Activated CD4-positive, alpha-beta T cell treated with anti-CD3 and anti-CD28 coated beads, Interleukin-2, amount 10 ng/mL, durations not matched to agents 24 days and 14 days (primary cell): Measurements from ENCODE around the gene AMFR. TPM values are rescaled to one million over a fixed set of nuclear protein-coding genes. Genes with fewer than 3 reads are reported as not detected.

ENCODE experiments used
- DNase-seq: peaks from one replicate; pipeline ENCODE4 v3.0.0; 2022
- H3K27ac Mint-ChIP-seq: one replicate; pipeline ENCODE4 v1.8.0; 2022; ENCODE audit warnings: mild to moderate bottlenecking, mixed read lengths
- H3K27me3 Mint-ChIP-seq: one replicate; pipeline ENCODE4 v1.8.0; 2022; ENCODE audit warnings: mixed read lengths
- H3K36me3 Mint-ChIP-seq: one replicate; pipeline ENCODE4 v1.8.0; 2022; ENCODE audit warnings: low read depth, mild to moderate bottlenecking, mixed read lengths
- H3K4me1 Mint-ChIP-seq: one replicate; pipeline ENCODE4 v1.8.0; 2021; ENCODE audit warnings: mixed read lengths
- H3K4me3 Mint-ChIP-seq: one replicate; pipeline ENCODE4 v1.8.0; 2022; ENCODE audit warnings: mild to moderate bottlenecking, moderate library complexity, mixed read lengths
- H3K9me3 Mint-ChIP-seq: one replicate; pipeline ENCODE4 v1.8.0; 2021; ENCODE audit warnings: mixed read lengths
- intact Hi-C: fragments of 100-400 bp; cut with micrococcal nuclease; formaldehyde crosslinking; loops from one replicate; pipeline ENCODE4 v1.15.1; 2023
- total RNA-seq: library from RNA; stranded (reverse); gene quantifications from 2 replicates; pipeline ENCODE4 v1.2.3, GENCODE V29; 2022

The AMFR gene
- total RNA-seq, 1 donor from 2014 or later, result 50.6 TPM

DNA sequence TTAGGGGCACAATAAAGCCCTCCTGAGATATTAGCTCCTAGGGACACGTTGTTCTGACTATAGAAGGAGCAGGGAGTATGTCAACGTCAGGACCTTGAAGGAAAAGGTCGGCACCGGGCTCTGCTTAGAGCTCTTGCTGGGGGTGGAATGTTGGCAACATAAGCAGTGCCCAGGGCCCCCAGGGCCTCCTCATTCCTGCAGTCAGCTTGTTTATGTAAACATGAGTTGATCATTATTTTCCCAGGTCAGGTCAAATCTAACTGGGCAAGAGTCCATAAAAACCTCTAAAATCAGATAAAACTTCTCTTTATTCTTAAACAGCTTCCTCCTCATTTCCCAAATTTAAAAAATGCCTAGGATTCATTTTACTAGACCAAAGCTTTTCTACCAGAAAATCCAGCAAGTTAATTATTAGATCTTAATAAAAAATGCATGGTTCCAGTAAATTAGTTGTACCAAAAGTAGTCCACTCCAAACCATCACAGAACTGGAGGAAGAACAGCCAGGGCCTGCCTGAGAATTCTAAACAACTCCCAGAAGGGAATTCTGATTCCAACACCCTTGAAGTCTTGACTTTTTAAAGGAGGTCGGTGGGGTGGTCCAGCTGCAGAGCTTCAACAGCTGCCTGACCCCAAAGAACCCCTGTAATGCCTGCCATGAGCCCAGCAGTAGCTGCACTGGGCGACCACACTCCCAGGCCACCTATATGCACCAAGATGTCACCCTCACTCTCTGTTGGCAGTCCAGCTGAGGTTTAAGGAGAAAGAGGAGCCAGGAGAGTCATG lies 54.3 kb downstream of the AMFR start:
- Mint-ChIP-seq H3K4me1 (peaks cover 10% of the 10 kb centered on the region), H3K36me3 (peaks cover 29% of the 10 kb centered on the region), H3K27me3 (no peaks in the 10 kb centered on the region), H3K9me3 (no peaks in the 10 kb centered on the region), H3K4me3 (no peak overlapping the region), H3K27ac (no peak overlapping the region)
- no peak for DNase-seq
- intact Hi-C loops, result no loop called here

DNA sequence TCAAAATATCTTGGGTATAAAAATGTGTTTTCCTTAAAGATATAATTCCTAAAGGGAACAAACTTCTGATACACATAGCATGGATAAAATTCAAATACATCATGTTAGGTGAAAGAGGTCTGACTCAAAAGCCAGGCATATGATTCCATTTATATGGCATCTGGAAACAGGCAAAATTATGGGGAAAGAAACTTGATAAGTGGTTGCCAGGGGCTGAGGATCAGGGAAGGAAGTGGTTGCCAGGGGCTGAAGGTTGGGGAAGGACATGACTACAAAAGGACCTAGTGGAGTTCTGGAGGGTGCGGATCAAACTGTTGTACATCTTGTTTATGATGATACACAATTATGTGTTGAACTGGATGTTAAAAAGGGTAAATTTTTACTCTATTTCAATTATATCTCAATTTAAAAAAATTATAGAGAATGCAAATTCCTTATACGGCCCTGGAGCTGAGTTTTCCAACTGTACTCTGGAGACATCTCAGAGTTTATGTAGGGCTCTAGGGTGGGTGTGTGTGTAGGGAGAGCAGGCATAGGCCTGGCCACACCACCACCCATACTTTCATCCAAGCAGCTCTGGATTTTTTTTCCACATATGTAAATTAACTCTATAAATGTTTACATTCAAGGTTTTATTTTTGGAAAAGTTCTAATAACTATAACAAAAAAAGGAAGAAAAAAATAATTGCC lies 55.0 kb downstream of the AMFR start:
- intact Hi-C loops, result no loop called here
- H3K4me3 Mint-ChIP-seq, result no peak overlapping the region
- H3K27me3 Mint-ChIP-seq, result no peaks in the 10 kb centered on the region
- no peak overlapping the region for H3K27ac Mint-ChIP-seq
- H3K36me3 Mint-ChIP-seq, result peaks cover 29% of the 10 kb centered on the region
- H3K4me1 Mint-ChIP-seq, result peaks cover 10% of the 10 kb centered on the region
- H3K9me3 Mint-ChIP-seq, result no peaks in the 10 kb centered on the region
- no peak for DNase-seq

DNA sequence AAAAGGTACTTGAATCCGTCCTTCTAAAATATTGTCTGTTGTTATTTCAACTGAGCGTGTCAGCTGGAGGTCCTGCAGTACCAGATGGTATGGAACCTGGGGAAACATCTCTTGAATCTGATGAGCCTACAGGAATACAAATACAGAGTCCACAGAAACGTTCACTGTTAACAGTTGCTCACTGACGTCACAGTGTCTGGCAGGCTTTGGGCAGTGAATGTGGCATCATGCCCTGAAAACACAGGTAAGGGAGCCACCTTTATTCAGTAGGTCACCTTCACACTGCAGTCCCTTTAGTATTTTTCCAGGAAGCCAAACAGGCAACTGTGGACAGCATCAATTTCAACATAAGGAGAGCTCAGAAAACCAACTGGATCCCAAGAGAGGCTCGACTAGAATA lies 56.1 kb downstream of the AMFR start:
- peaks cover 28% of the 10 kb centered on the region for H3K36me3 Mint-ChIP-seq
- no peak overlapping the region for H3K4me3 Mint-ChIP-seq
- peaks cover 10% of the 10 kb centered on the region for H3K4me1 Mint-ChIP-seq
- H3K9me3 Mint-ChIP-seq, result no peaks in the 10 kb centered on the region
- DNase-seq, result no peak
- no peaks in the 10 kb centered on the region for H3K27me3 Mint-ChIP-seq
- intact Hi-C loops, result no loop called here
- no peak overlapping the region for H3K27ac Mint-ChIP-seq

DNA sequence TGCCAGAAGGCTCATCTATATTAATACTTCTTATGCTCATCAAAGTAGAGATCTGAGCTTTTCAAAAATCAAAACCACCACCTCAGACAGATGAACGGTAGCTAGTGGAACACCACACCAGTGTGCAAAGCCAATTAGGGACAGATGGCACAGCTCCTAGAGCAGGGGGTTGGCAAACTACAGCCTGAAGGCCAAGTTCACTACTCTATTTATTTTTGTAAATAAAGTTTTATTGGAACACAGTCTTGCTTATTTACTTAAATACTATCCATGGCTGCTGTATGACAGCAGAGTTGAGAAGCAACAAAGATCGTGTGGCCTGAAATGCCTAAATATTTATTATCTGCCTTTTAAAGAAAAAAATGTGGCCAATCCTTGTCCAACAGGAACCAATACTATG lies 56.8 kb downstream of the AMFR start:
- intact Hi-C loops, result no loop called here
- Mint-ChIP-seq H3K27ac (no peak overlapping the region), H3K4me3 (no peak overlapping the region), H3K9me3 (no peaks in the 10 kb centered on the region), H3K36me3 (peaks cover 30% of the 10 kb centered on the region), H3K27me3 (no peaks in the 10 kb centered on the region), H3K4me1 (peaks cover 10% of the 10 kb centered on the region)
- no peak for DNase-seq

DNA sequence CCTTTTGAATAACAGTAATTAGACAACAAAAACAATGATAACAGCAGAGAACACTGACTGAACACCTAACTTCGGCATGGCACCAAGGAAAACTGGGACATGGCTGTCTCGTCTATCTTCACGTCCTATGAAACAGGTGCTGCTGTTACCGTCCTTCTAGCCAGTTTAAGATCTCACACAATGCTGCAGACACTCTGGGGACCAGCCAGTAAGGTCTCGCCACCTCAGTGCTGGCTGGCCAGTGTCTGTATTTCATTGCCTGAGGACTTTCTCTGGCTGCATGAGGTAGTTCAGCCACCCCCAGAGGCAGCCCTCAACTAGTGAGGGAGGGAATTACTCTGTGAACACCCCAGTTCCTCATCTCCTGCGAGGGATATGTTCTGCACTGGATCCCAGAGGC lies 57.6 kb downstream of the AMFR start:
- Mint-ChIP-seq H3K4me3 (no peak overlapping the region), H3K36me3 (peaks cover 33% of the 10 kb centered on the region), H3K9me3 (no peaks in the 10 kb centered on the region), H3K4me1 (peaks cover 10% of the 10 kb centered on the region), H3K27me3 (no peaks in the 10 kb centered on the region), H3K27ac (no peak overlapping the region)
- intact Hi-C loops, result no loop called here
- no peak for DNase-seq

DNA sequence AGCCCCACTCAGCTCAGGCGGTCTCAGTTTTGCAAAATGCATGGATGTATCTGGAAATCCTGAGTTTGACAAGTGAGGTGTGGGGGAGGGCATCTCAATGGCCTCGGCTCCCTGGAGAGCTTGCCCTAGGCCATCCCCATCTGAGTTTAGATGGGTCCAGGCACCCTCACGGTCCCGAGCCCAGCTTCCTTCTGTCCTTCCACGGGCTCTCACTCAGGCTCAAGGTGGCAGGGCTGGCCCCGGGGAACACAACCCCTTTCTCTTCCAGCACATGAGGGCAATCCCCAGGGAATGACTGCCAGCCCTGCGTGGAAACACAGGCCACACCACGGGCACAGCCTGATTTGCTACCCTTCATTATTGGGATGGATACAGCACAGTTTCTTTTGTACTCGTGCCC lies 58.4 kb downstream of the AMFR start:
- no peak for DNase-seq
- Mint-ChIP-seq H3K9me3 (no peaks in the 10 kb centered on the region), H3K27me3 (no peaks in the 10 kb centered on the region), H3K27ac (no peak overlapping the region), H3K4me3 (no peak overlapping the region), H3K36me3 (peaks cover 34% of the 10 kb centered on the region), H3K4me1 (peaks cover 1% of the 10 kb centered on the region)
- intact Hi-C loops, result no loop called here

DNA sequence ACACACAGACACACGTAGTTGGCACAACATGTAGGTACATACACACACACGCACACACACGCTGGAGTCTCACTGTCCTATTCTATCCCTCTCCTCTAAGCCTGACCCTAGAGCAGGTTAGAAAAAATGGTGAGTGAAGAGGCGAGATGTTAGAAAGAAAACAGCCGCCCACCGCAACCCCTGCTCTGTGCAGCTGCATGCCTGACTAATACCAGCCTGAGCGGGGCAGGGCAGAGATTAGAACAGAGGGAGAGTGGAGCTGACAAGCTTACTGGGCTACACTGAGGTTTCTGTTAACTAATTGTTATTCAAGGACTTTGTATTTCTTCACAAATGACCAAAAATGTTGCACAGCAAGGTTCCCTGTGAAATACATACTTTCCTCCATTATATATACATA lies 59.8 kb downstream of the AMFR start:
- no peak overlapping the region for H3K27ac Mint-ChIP-seq
- no peaks in the 10 kb centered on the region for H3K9me3 Mint-ChIP-seq
- no peak overlapping the region for H3K4me3 Mint-ChIP-seq
- peaks cover 34% of the 10 kb centered on the region for H3K36me3 Mint-ChIP-seq
- DNase-seq, result no peak
- no peaks in the 10 kb centered on the region for H3K4me1 Mint-ChIP-seq
- intact Hi-C loops, result no loop called here
- H3K27me3 Mint-ChIP-seq, result no peaks in the 10 kb centered on the region

DNA sequence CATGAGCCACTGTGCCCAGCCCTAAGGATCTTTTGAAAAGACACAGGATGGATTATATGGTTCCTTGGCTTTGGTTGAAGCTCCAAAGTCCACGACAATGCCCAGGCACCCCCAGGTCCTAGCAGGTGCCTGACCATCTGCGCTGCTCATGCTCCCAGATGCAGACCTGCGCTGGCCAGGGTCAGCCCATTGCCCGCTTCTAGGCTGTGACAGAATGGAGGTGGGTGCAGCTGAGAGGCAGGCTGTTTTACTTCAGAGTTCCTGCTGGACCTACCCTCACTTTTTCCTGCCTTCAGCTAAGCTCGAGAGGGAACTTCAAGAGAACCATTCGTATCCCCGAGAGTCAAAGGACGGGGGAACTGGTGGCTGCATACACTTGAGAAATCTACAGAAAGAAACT lies 60.5 kb downstream of the AMFR start:
- Mint-ChIP-seq H3K27me3 (no peaks in the 10 kb centered on the region), H3K36me3 (peaks cover 34% of the 10 kb centered on the region), H3K4me1 (peaks cover 2% of the 10 kb centered on the region), H3K27ac (no peak overlapping the region), H3K4me3 (no peak overlapping the region), H3K9me3 (no peaks in the 10 kb centered on the region)
- intact Hi-C loops, result no loop called here
- no peak for DNase-seq

DNA sequence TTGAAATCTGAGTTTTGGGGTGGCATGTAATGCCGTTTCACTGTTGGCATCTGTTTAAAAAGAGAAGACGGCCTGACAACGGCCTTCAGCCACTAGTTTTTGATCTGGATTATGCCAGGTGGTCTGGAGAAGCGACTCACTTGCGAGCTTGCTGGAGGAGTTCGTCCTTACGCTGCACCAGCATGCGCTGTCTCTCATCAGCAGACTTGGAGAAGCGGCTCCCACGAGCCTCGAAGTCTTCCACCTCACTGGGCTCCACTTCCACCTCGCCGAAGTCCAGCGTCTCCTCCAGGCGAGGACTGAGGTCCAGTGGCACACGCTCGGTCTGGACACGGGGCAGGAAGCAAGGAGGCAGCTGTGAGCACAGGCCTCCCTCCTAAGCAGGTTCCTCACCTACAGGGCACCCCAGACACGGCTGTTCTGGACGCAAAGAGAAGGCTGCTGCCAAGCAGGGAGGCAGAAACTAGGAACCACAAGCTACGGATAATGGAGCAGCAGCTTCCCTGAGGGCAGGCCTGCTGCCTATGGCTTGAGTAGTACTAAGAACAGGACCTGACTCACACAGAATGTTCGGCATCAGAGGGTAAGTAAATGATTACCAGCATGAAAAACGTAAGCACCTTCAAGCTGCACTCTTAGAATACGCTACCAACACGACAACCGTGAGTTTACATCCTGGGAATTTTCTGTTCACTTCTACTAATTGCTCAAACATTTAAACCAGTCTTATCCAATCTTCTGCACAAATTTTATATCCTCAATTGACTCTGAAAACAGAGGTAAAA lies 61.4 kb downstream of the AMFR start:
- no peaks in the 10 kb centered on the region for H3K27me3 Mint-ChIP-seq
- no peak for DNase-seq
- no peak overlapping the region for H3K4me3 Mint-ChIP-seq
- H3K4me1 Mint-ChIP-seq, result peaks cover 7% of the 10 kb centered on the region
- intact Hi-C loops, result no loop called here
- no peaks in the 10 kb centered on the region for H3K9me3 Mint-ChIP-seq
- peaks cover 34% of the 10 kb centered on the region for H3K36me3 Mint-ChIP-seq
- no peak overlapping the region for H3K27ac Mint-ChIP-seq

DNA sequence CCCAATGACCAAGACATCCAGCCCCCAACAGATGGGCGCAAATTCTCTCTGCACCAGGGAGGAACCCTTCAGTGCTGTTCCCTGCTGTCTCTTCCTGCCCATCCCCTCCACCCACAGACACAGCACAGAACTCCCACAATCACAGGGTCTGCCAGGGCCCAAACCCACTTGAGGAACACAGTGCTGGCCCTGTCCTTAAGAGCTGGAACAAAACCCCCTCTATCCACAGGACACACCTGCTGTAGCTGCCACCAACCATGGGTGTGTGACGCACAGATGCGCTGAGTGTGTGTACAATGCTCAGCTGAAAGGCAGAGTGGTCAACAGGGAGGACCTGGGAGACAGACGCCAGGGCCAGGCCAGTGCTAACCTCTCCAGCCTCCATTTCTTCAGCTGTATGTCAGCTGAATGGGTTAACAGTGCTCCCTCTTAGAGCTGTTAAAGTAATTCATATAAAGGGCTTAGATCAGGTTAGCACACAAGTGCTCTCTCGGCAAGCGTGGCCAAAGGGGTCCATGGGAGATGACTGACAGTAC lies 62.1 kb downstream of the AMFR start:
- intact Hi-C loops, result no loop called here
- no peaks in the 10 kb centered on the region for H3K9me3 Mint-ChIP-seq
- peaks cover 13% of the 10 kb centered on the region for H3K4me1 Mint-ChIP-seq
- H3K27me3 Mint-ChIP-seq, result no peaks in the 10 kb centered on the region
- no peak overlapping the region for H3K27ac Mint-ChIP-seq
- H3K4me3 Mint-ChIP-seq, result no peak overlapping the region
- peaks cover 29% of the 10 kb centered on the region for H3K36me3 Mint-ChIP-seq
- DNase-seq, result no peak

DNA sequence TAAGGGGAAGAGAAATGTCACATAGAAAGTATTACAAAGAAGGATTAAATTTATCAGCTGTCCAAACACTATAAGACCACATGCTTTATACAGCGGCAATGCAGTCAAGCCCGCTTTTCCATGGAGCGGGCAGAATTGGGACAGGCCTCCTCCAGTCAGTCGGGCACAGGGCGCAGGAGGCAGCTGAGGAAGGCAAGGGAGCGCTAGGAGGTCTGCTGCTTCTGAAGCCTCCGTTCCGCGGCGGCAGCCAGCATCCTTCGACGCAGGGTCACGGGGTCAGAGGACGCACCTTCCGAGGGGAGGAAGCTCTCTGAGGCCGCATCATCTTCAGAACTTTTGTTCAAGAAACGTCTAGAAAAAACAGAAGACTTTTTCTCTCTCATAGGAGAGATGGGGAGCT lies 62.6 kb downstream of the AMFR start:
- no peak for DNase-seq
- Mint-ChIP-seq H3K36me3 (peaks cover 27% of the 10 kb centered on the region), H3K27me3 (no peaks in the 10 kb centered on the region), H3K4me3 (no peak overlapping the region), H3K4me1 (peaks cover 13% of the 10 kb centered on the region), H3K9me3 (no peaks in the 10 kb centered on the region), H3K27ac (no peak overlapping the region)
- intact Hi-C loops, result no loop called here

DNA sequence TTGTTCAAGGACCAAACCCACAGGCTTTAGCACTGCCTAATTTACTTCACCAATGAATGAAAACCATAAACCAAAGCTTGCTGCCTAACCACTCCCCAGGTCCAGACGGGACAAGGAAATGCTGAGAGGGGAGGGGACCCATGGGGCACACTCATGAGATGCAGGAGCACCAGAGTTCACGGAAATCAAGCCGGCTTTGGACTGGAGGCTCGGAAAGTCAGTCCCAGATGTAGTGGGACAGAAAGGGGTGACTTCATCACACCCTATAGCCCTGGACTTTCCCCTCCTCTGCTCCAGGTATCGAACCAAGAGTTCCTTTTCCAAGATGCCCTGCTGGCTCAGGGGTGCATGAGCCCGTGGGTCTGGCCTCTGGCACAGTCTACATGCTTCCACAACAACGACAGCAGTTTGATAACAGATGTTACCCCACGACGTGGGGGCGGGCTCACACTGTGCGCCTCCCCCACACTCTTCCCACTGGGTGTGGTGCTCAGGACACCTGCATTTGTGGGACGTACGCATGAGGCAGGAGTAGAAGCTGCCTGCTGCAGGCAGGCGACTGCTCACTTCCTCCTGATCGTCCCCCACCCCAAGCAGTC lies 63.2 kb downstream of the AMFR start:
- H3K27ac Mint-ChIP-seq, result no peak overlapping the region
- peaks cover 17% of the 10 kb centered on the region for H3K4me1 Mint-ChIP-seq
- H3K4me3 Mint-ChIP-seq, result no peak overlapping the region
- no peaks in the 10 kb centered on the region for H3K9me3 Mint-ChIP-seq
- H3K36me3 Mint-ChIP-seq, result peaks cover 23% of the 10 kb centered on the region
- no peak for DNase-seq
- H3K27me3 Mint-ChIP-seq, result no peaks in the 10 kb centered on the region
- intact Hi-C loops, result no loop called here

DNA sequence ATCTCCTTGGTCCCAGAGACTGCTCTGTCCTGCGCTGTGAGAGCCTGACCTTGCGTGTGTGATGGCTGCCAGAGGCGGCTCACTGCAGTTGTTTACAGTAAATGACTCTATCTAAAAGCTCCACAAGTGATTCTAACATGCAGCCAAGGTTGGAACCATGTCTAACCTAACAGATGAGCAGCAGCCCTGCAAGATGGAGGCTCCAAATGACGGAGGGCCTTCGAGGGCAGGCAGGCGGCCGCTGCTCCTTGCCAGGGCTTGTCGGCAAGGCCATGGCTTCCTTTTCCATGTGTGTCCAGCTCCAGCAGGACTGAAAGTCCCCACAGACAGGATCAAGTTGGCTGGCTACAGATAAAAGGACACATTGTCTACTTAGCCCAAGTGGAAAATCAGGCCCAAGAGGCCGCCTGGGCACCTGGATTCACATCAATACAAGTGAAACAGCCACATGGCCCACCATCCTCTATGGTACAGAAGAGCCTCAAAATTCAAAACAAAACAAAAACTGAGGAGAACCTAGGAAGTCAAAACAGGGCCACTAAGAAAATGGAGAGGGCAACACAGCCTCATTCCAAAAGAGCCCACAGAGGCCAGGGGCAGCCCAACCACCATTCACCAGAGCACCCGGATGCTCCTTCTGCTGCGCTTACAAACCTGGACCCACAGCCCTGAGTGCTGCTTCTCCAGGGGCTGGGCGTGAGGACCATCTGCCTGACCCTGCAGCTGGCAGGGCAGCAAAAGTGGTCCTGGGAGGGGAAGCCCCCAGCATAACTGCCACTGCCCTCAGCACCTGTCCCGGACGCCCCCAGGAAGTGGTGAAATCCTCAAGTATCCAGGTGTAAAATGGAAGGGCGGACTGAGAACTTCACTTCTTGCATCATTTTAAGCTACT lies 65.0 kb downstream of the AMFR start:
- DNase-seq, result no peak
- H3K27ac Mint-ChIP-seq, result no peak overlapping the region
- H3K4me3 Mint-ChIP-seq, result no peak overlapping the region

More for the DNA sequence above, 65.0 kb downstream of the AMFR start:
- H3K27me3 Mint-ChIP-seq, result no peaks in the 10 kb centered on the region
- intact Hi-C loops, result no loop called here
- peaks cover 29% of the 10 kb centered on the region for H3K4me1 Mint-ChIP-seq
- peaks cover 18% of the 10 kb centered on the region for H3K36me3 Mint-ChIP-seq
- no peaks in the 10 kb centered on the region for H3K9me3 Mint-ChIP-seq
